SK-N-SH (cell line): ENCODE data around the gene DENND1A.

Source experiments
- CTCF ChIP-seq: fragments of 200-600 bp; sonication (generic); IDR thresholded peaks from 2 replicates; pipeline ENCODE4 v1.6.1; 2017; ENCODE audit warnings: antibody characterized with exemption, mild to moderate bottlenecking, moderate library complexity
- MAX ChIP-seq: IDR thresholded peaks from 2 replicates; pipeline ENCODE4 v1.4.0; 2012; ENCODE audit warnings: low read depth

- TF ChIP-seq CTCF (no peak), MAX (no peak)
Observed at GRCh38 chr9:123417289-123418051, 512.5 kb downstream of the DENND1A start.
